NCI-H1092 treated with DMSO at 0.1 percent for 48 hours (cell line): ENCODE data around the gene NRP2.
A peak's percentile ranks its signal among the peaks of the same experiment; 100 is the strongest.

Experiments
- DNase-seq: peaks from one replicate; lab custom pipeline; 2025; lab: John Stamatoyannopoulos, UW

The NRP2 gene

GRCh38 chr2:205754285-205754923, 72.1 kb downstream of the NRP2 start:
- no peak for DNase-seq

- no peak for DNase-seq
These were observed 72.6 kb downstream of the NRP2 start for GRCh38 chr2:205754924-205755321.

GRCh38 chr2:205755923-205756322, 73.6 kb downstream of the NRP2 start:
- DNase-seq = no peak

GRCh38 chr2:205757271-205757670, 75.0 kb downstream of the NRP2 start:
- no peak for DNase-seq

GRCh38 chr2:205758051-205758450, 75.8 kb downstream of the NRP2 start:
- no peak for DNase-seq

- no peak for DNase-seq
These were observed 76.2 kb downstream of the NRP2 start for GRCh38 chr2:205758500-205758899.

GRCh38 chr2:205759257-205759656, 77.0 kb downstream of the NRP2 start:
- no peak for DNase-seq

GRCh38 chr2:205759732-205760131, 77.4 kb downstream of the NRP2 start:
- no peak for DNase-seq

- DNase-seq = no peak
These were observed 77.9 kb downstream of the NRP2 start for GRCh38 chr2:205760157-205760556.

- DNase-seq = no peak
These were observed 79.1 kb downstream of the NRP2 start for GRCh38 chr2:205761421-205761820.

- DNase-seq = no peak
These were observed 80.6 kb downstream of the NRP2 start for GRCh38 chr2:205762881-205763280.

- peak; percentile 22 for DNase-seq
These were observed 81.5 kb downstream of the NRP2 start for GRCh38 chr2:205763708-205764211.

- no peak for DNase-seq
These were observed 82.0 kb downstream of the NRP2 start for GRCh38 chr2:205764270-205764746.

GRCh38 chr2:205765151-205765550, 82.8 kb downstream of the NRP2 start:
- no peak for DNase-seq

GRCh38 chr2:205766779-205767359, 84.6 kb downstream of the NRP2 start:
- DNase-seq = peak; percentile 25

- DNase-seq = no peak
These were observed 85.3 kb downstream of the NRP2 start for GRCh38 chr2:205767617-205768016.

- no peak for DNase-seq
These were observed 86.0 kb downstream of the NRP2 start for GRCh38 chr2:205768341-205768740.

- no peak for DNase-seq
These were observed 86.7 kb downstream of the NRP2 start for GRCh38 chr2:205768815-205769494.

GRCh38 chr2:205769495-205769850, 87.2 kb downstream of the NRP2 start:
- DNase-seq = no peak

GRCh38 chr2:205769879-205770278, 87.6 kb downstream of the NRP2 start:
- DNase-seq = no peak

- DNase-seq = no peak
These were observed 88.3 kb downstream of the NRP2 start for GRCh38 chr2:205770577-205770976.

- no peak for DNase-seq
These were observed 88.7 kb downstream of the NRP2 start for GRCh38 chr2:205771031-205771430.

- no peak for DNase-seq
These were observed 89.4 kb downstream of the NRP2 start for GRCh38 chr2:205771666-205772065.
